Spleen (tissue), 11 donors: ENCODE measurements around the gene SLC4A7. TPM values are rescaled to one million over a fixed set of nuclear protein-coding genes. Genes with fewer than 3 reads are reported as not detected.

Source experiments
- DNase-seq: peaks from one replicate; pipeline ENCODE4 v3.0.0-alpha.2; 2020
- H3K27ac ChIP-seq, 8 donors: fragments of 200-600 bp; sonication (generic) in 7 of 8; 1 replicate in 4 of 8; 2 replicates in 4 of 8; pipeline versions ENCODE4 v1.5.0 to v1.8.0; 2016 to 2021; ENCODE audit warnings: inconsistent platforms in 4 of 8, mild to moderate bottlenecking in 4 of 8, moderate library complexity in 1 of 8
- H3K27me3 ChIP-seq, 7 donors: fragments of 200-600 bp; sonication (generic) in 6 of 7; replicated peaks in 1 of 7; 1 replicate in 4 of 7; 2 replicates in 3 of 7; pipeline versions ENCODE4 v1.5.0 to v1.8.0; 2016 to 2021; ENCODE audit warnings: inconsistent platforms in 3 of 7, mild to moderate bottlenecking in 1 of 7
- H3K36me3 ChIP-seq, 6 donors: fragments of 200-600 bp; sonication (generic) in 5 of 6; 1 replicate in 4 of 6; 2 replicates in 2 of 6; pipeline versions ENCODE4 v1.5.0 to v1.8.0; 2016 to 2021; ENCODE audit warnings: inconsistent platforms in 2 of 6
- H3K4me1 ChIP-seq, 6 donors: fragments of 200-600 bp; sonication (generic) in 5 of 6; 1 replicate in 3 of 6; 2 replicates in 3 of 6; pipeline versions ENCODE4 v1.5.0 to v1.8.0; 2016 to 2021; ENCODE audit warnings: inconsistent platforms in 3 of 6
- H3K4me3 ChIP-seq, 8 donors: fragments of 200-600 bp; sonication (generic) in 7 of 8; 1 replicate in 4 of 8; 2 replicates in 4 of 8; pipeline versions ENCODE4 v1.5.0 to v1.8.0; 2016 to 2021; ENCODE audit warnings: inconsistent platforms in 4 of 8, mild to moderate bottlenecking in 4 of 8, moderate library complexity in 2 of 8
- H3K9me3 ChIP-seq, 8 donors: fragments of 200-600 bp; sonication (generic) in 7 of 8; 1 replicate in 4 of 8; 2 replicates in 4 of 8; pipeline versions ENCODE4 v1.5.0 to v1.8.0; 2016 to 2021; ENCODE audit warnings: inconsistent platforms in 4 of 8
- POLR2A ChIP-seq, 3 donors: fragments of 450-650 bp; IDR thresholded peaks; one replicate each; pipeline ENCODE4 v1.5.1; 2017; ENCODE audit warnings: antibody characterized with exemption in 3 of 3, mild to moderate bottlenecking in 1 of 3
- POLR2AphosphoS5 ChIP-seq, 3 donors: sonication (generic); formaldehyde crosslinking; IDR thresholded peaks; one replicate each; pipeline ENCODE4 v1.5.1; 2017; ENCODE audit warnings: antibody characterized with exemption in 3 of 3
- WGBS, 5 donors: extraction: QIAGEN DNeasy Blood & Tissue Kit in 3 of 5; methylation state at CpG; one replicate each; pipeline versions ENCODE4 v1.1.5 to v1.1.7; 2013 to 2018; 5-methylcytosine and 5-hydroxymethylcytosine counted together
- intact Hi-C: fragments of 100-400 bp; cut with DNase I; formaldehyde crosslinking; loops from one replicate; pipeline ENCODE4 v1.15.0; 2023; ENCODE audit warnings: low total_unique reads
- polyA plus RNA-seq, 3 donors: library from polyadenylated mRNA; stranded (reverse); fragments of 200-250 nt; gene quantifications; one replicate each; pipeline ENCODE4 v1.2.1, GENCODE V29; 2013
- total RNA-seq, 7 donors: library from RNA; depleted of rRNA in 3 of 7; stranded (reverse); fragments of >200 nt in 3 of 7; fragmentation: NEBNext Ultra II Directional in 4 of 7; extraction: Animal tissue kit (Norgen Biotek cat#: 25700) in 4 of 7; gene quantifications; one replicate each; pipeline versions ENCODE4 v1.1.0 to v1.2.1, GENCODE V29; 2016 to 2021
- TF ChIP-seq, protein P1 (sequence below), 11 experiments: fragments of 200-600 bp in 7 of 11; fragments of 450-650 bp in 4 of 11; sonication (generic) in 4 of 11; IDR thresholded peaks in 8 of 11; conservative IDR thresholded peaks in 3 of 11; 1 replicate in 7 of 11; 2 replicates in 4 of 11; pipeline versions ENCODE4 v1.4.0 to v1.8.0; 2016 to 2021; ENCODE audit warnings: antibody characterized with exemption in 11 of 11, inconsistent platforms in 4 of 11, mild to moderate bottlenecking in 1 of 11
- donor health status: healthy with polysubstance abuse.
- donor health status: DM: no; HTN: no; CAD: no; lungs with moderate emphysema.
- donor health status: DM: no; HTN: no; CAD: no.
- donor health status: Bipolar disorder and iron deficiency.
- donor health status: healthy.
- donor health status: DM: no; HTN: no; CAD: no.
- donor health status: DM: yes; HTN: yes; CAD: no.

SLC4A7 gene
- total and polyA plus RNA-seq, 10 donors, result 5.7 to 62.3 (median 38.9) TPM

DNA sequence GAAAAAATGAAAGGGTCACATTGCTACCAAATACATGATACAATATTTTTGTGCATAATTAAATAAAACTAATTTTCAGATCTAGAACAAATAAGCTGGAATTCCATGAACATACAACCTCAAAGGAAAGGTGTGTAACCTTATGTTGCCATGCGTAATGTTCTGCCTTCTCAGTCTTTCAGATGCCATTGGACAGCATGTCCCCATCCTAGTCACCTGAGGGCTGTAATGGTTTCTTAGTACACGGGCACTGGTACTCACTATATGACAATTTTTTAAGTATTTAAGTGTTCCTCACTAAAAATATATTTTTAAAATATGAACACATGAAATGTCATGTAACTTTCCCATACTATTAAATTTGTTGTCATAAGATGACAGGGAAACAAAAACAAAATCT, 139.1 kb downstream of the SLC4A7 start:
- intact Hi-C loops, result no loop called here
- 91 to 96% (median 91%) methylated on average over 2 of the region's 2 CpGs for WGBS, 5 donors
- peaks cover 0 to 7% (median 0%) of the 10 kb centered on the region in 6 donors for H3K4me1 ChIP-seq
- DNase-seq, result no peak
- H3K36me3 ChIP-seq, result no peaks in the 10 kb centered on the region
- H3K9me3 ChIP-seq, result peaks cover 0 to 1% (median 0%) of the 10 kb centered on the region in 8 donors
- no peak overlapping the region for H3K27ac ChIP-seq
- no peak overlapping the region for H3K4me3 ChIP-seq
- H3K27me3 ChIP-seq, result no peaks in the 10 kb centered on the region
- TF ChIP-seq POLR2A (IDR thresholded peaks at IDR 0.05) (no peak), POLR2AphosphoS5 (IDR thresholded peaks at IDR 0.05) (no peak)
- TF ChIP-seq, protein P1, sequence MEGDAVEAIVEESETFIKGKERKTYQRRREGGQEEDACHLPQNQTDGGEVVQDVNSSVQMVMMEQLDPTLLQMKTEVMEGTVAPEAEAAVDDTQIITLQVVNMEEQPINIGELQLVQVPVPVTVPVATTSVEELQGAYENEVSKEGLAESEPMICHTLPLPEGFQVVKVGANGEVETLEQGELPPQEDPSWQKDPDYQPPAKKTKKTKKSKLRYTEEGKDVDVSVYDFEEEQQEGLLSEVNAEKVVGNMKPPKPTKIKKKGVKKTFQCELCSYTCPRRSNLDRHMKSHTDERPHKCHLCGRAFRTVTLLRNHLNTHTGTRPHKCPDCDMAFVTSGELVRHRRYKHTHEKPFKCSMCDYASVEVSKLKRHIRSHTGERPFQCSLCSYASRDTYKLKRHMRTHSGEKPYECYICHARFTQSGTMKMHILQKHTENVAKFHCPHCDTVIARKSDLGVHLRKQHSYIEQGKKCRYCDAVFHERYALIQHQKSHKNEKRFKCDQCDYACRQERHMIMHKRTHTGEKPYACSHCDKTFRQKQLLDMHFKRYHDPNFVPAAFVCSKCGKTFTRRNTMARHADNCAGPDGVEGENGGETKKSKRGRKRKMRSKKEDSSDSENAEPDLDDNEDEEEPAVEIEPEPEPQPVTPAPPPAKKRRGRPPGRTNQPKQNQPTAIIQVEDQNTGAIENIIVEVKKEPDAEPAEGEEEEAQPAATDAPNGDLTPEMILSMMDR (IDR thresholded peaks at IDR 0.05 in 8 of 11, conservative IDR thresholded peaks at IDR 0.05 in 3 of 11), result no peak

DNA sequence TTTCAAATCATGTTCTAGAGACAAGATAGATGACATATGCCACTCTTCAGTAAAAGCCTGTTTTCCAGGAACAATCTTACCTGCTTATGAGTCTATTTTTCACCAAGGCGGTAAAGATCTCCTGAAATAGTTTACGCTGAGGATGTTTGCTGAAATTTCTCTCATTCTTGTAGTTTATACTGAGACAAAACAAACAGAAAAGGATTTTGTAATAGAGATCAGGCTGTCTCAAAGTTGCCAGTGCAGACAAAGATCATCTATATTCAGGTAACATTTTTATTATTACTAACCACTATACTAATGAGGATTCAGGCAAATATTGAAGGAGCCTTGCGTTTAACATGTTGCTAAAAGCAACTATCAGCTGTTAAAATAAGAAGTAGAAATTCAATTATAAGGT, 140.0 kb downstream of the SLC4A7 start:
- DNase-seq, result no peak
- H3K4me1 ChIP-seq, result no peaks in the 10 kb centered on the region
- peaks cover 0 to 4% (median 0%) of the 10 kb centered on the region in 8 donors for H3K9me3 ChIP-seq
- TF ChIP-seq, protein P1 (IDR thresholded peaks at IDR 0.05 in 8 of 11, conservative IDR thresholded peaks at IDR 0.05 in 3 of 11), result no peak
- TF ChIP-seq POLR2A (IDR thresholded peaks at IDR 0.05), result no peak
- TF ChIP-seq POLR2AphosphoS5 (IDR thresholded peaks at IDR 0.05), result no peak
- 96 to 98% (median 97%) methylated on average over 3 of the region's 3 CpGs for WGBS, 5 donors
- intact Hi-C loops, result no loop called here
- H3K4me3 ChIP-seq, result no peak overlapping the region
- H3K36me3 ChIP-seq, result no peaks in the 10 kb centered on the region
- no peak overlapping the region for H3K27ac ChIP-seq
- H3K27me3 ChIP-seq, result no peaks in the 10 kb centered on the region

DNA sequence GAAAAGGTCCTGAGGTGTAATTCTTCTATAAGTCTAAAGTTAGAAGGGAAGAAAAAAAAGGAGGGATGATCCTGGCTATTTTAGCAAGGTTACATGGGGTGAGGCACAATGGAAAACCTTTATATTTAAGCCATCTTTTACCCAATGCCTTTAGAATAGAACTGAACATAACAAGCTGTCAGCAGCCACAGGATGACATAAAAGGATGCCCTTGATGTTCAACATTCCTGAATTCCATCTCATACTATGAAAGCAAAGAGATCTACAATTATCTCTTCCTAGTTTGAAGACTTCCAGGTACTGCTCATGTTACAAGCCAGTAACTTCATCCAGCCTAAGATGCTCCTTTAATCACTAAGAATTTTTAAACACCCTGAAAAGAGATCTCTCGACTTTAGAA, 141.9 kb downstream of the SLC4A7 start:
- peaks cover 0 to 8% (median 0%) of the 10 kb centered on the region in 8 donors for H3K9me3 ChIP-seq

DNA sequence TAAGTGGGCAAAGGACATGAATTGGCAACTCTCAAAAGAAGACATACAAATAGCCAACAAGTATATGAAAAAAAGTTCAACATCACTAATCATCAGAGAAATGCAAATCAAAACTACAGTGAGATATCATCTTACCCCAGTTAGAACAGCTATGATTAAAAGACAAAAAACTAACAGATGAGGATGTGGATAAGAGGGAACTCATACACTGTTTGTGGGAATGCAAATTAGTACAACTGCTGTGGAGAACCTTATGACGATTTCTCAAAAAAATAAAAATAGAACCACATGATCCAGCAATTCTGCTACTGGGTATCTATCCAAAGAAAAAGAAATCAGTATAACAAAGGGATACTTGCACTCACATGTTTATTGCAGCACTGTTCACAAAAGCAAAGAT, 143.7 kb downstream of the SLC4A7 start:
- 18 to 49% (median 27%) methylated on average over 1 of the region's 1 CpG for WGBS, 5 donors
- TF ChIP-seq POLR2A (IDR thresholded peaks at IDR 0.05), result no peak
- no peak for TF ChIP-seq POLR2AphosphoS5 (IDR thresholded peaks at IDR 0.05)
- TF ChIP-seq, protein P1 (IDR thresholded peaks at IDR 0.05 in 8 of 11, conservative IDR thresholded peaks at IDR 0.05 in 3 of 11), result no peak
- H3K27me3 ChIP-seq, result no peaks in the 10 kb centered on the region
- no peaks in the 10 kb centered on the region for H3K36me3 ChIP-seq
- no peak overlapping the region for H3K4me3 ChIP-seq
- no peak overlapping the region for H3K27ac ChIP-seq
- no peaks in the 10 kb centered on the region for H3K4me1 ChIP-seq
- intact Hi-C loops, result no loop called here
- DNase-seq, result no peak
- H3K9me3 ChIP-seq, result peaks cover 0 to 8% (median 0%) of the 10 kb centered on the region in 8 donors

More for the DNA sequence above, 141.9 kb downstream of the SLC4A7 start:
- intact Hi-C loops, result no loop called here
- no peaks in the 10 kb centered on the region for H3K36me3 ChIP-seq
- WGBS, 5 donors, result 80 to 97% (median 92%) methylated on average over 1 of the region's 1 CpG
- H3K4me1 ChIP-seq, result no peaks in the 10 kb centered on the region
- no peak overlapping the region for H3K27ac ChIP-seq
- H3K27me3 ChIP-seq, result no peaks in the 10 kb centered on the region
- H3K4me3 ChIP-seq, result no peak overlapping the region
- DNase-seq, result no peak
- no peak for TF ChIP-seq POLR2A (IDR thresholded peaks at IDR 0.05)
- TF ChIP-seq, protein P1 (IDR thresholded peaks at IDR 0.05 in 8 of 11, conservative IDR thresholded peaks at IDR 0.05 in 3 of 11), result no peak
- no peak for TF ChIP-seq POLR2AphosphoS5 (IDR thresholded peaks at IDR 0.05)
